MM.1S (cell line): ENCODE results near the gene PLCH2.

Experiments used
- DNase-seq: peaks from one replicate; pipeline ENCODE4 v3.0.0-alpha.2; 2015
- H2AFZ ChIP-seq: fragments of 300-600 bp; sonication (generic); 2 replicates; pipeline ENCODE4 v1.6.0; 2016; ENCODE audit warnings: antibody characterized with exemption, low read length
- H3F3A ChIP-seq: fragments of 300-600 bp; sonication (generic); 2 replicates; pipeline ENCODE4 v1.6.1; 2016; ENCODE audit warnings: mild to moderate bottlenecking, antibody characterized with exemption, low read length, moderate library complexity, mixed read lengths; ENCODE audit not compliant: insufficient read depth
- H3K27ac ChIP-seq: fragments of 300-600 bp; sonication (generic); 2 replicates; pipeline ENCODE4 v1.5.1; 2016; ENCODE audit warnings: mild to moderate bottlenecking, low read length
- H3K27me3 ChIP-seq: fragments of 300-600 bp; sonication (generic); replicated peaks from 2 replicates; pipeline ENCODE4 v1.6.0; 2016; ENCODE audit warnings: low read length; ENCODE audit not compliant: insufficient read depth
- H3K36me3 ChIP-seq: fragments of 300-600 bp; sonication (generic); replicated peaks from 2 replicates; pipeline ENCODE4 v1.6.1; 2016; ENCODE audit warnings: mild to moderate bottlenecking, low read length, mixed read lengths; ENCODE audit not compliant: insufficient read depth
- H3K4me1 ChIP-seq: fragments of 300-600 bp; sonication (generic); 2 replicates; pipeline ENCODE4 v1.6.1; 2016; ENCODE audit warnings: low read length, mixed read lengths
- H3K4me2 ChIP-seq: fragments of 300-600 bp; sonication (generic); 2 replicates; pipeline ENCODE4 v1.6.0; 2016; ENCODE audit warnings: low read depth, low read length
- H3K4me3 ChIP-seq: fragments of 300-600 bp; sonication (generic); 2 replicates; pipeline ENCODE4 v1.5.1; 2016; ENCODE audit warnings: low read length, mixed read lengths
- H3K79me2 ChIP-seq: fragments of 300-600 bp; sonication (generic); 2 replicates; pipeline ENCODE4 v1.6.1; 2016; ENCODE audit warnings: mixed run types, low read length, mixed read lengths
- H3K9ac ChIP-seq: fragments of 300-600 bp; sonication (generic); 2 replicates; pipeline ENCODE4 v1.6.1; 2016; ENCODE audit warnings: low read length, mixed read lengths
- H3K9me2 ChIP-seq: fragments of 300-600 bp; sonication (generic); replicated peaks from 2 replicates; pipeline ENCODE4 v1.6.1; 2016; ENCODE audit warnings: mild to moderate bottlenecking, low read length, mixed read lengths; ENCODE audit not compliant: insufficient read depth
- H3K9me3 ChIP-seq: fragments of 300-600 bp; sonication (generic); replicated peaks from 2 replicates; pipeline ENCODE4 v1.6.1; 2016; ENCODE audit warnings: mild to moderate bottlenecking, low read length, mixed read lengths; ENCODE audit not compliant: insufficient read depth
- H4K20me1 ChIP-seq: fragments of 300-600 bp; sonication (generic); 2 replicates; pipeline ENCODE4 v1.6.1; 2016; ENCODE audit warnings: mild to moderate bottlenecking, low read length, moderate library complexity, mixed read lengths; ENCODE audit not compliant: insufficient read depth
- EZH2 ChIP-seq: fragments of 300-600 bp; sonication (generic); optimal IDR thresholded peaks from 2 replicates; pipeline ENCODE3; 2017; ENCODE audit warnings: low read depth, mild to moderate bottlenecking, antibody characterized with exemption, low read length, mixed read lengths
- EZH2phosphoT487 ChIP-seq: fragments of 300-600 bp; sonication (generic); IDR thresholded peaks from 2 replicates; pipeline ENCODE4 v1.6.1; 2018; ENCODE audit warnings: antibody characterized with exemption, low read length
- TF ChIP-seq, protein P1 (sequence below): fragments of 300-600 bp; sonication (generic); IDR thresholded peaks from 2 replicates; pipeline ENCODE4 v1.5.1; 2016; ENCODE audit warnings: antibody characterized with exemption, low read length, mixed read lengths

Gene PLCH2

DNA sequence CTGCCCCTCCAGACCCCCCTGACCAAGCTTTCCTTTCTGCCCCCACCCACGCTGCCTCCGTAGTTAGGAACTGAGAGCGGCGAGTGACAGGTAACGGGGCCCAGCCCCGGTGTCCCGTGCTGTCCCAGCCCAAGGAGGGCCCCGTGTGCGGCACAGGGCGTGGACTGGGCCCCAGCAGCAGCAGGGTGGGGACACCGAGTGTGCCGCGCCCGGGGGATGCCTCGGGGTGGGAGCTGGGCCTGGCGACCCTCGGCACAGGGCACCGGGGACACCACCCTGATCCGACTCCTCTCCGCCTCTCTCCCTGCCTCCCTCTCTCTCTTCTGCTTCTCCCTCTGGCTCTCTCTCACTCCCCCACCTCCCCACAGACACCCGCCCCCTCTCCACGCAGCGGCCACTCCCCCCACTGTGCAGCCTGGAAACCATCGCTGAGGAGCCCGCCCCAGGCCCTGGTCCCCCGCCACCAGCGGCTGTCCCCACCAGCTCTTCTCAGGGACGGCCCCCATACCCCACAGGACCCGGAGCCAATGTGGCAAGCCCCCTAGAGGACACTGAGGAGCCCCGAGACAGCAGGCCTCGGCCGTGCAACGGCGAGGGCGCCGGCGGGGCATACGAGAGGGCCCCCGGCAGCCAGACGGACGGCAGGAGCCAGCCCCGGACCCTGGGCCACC is 27.6 kb downstream of the PLCH2 start:
- H3K36me3 ChIP-seq = no peaks in the 10 kb centered on the region
- H3K79me2 ChIP-seq = no peaks in the 10 kb centered on the region
- H3K4me3 ChIP-seq = no peak overlapping the region
- no peaks in the 10 kb centered on the region for H4K20me1 ChIP-seq
- no peaks in the 10 kb centered on the region for H3F3A ChIP-seq
- no peak overlapping the region for H2AFZ ChIP-seq
- no peaks in the 10 kb centered on the region for H3K9me2 ChIP-seq
- DNase-seq = no peak
- H3K9me3 ChIP-seq = no peaks in the 10 kb centered on the region
- H3K4me1 ChIP-seq = no peaks in the 10 kb centered on the region
- TF ChIP-seq, protein P1, sequence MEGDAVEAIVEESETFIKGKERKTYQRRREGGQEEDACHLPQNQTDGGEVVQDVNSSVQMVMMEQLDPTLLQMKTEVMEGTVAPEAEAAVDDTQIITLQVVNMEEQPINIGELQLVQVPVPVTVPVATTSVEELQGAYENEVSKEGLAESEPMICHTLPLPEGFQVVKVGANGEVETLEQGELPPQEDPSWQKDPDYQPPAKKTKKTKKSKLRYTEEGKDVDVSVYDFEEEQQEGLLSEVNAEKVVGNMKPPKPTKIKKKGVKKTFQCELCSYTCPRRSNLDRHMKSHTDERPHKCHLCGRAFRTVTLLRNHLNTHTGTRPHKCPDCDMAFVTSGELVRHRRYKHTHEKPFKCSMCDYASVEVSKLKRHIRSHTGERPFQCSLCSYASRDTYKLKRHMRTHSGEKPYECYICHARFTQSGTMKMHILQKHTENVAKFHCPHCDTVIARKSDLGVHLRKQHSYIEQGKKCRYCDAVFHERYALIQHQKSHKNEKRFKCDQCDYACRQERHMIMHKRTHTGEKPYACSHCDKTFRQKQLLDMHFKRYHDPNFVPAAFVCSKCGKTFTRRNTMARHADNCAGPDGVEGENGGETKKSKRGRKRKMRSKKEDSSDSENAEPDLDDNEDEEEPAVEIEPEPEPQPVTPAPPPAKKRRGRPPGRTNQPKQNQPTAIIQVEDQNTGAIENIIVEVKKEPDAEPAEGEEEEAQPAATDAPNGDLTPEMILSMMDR = no peak
- TF ChIP-seq EZH2 (no peak), EZH2phosphoT487 (no peak)
- H3K9ac ChIP-seq = no peak overlapping the region
- no peak overlapping the region for H3K27ac ChIP-seq
- peaks cover 21% of the 10 kb centered on the region for H3K27me3 ChIP-seq
- H3K4me2 ChIP-seq = no peak overlapping the region

DNA sequence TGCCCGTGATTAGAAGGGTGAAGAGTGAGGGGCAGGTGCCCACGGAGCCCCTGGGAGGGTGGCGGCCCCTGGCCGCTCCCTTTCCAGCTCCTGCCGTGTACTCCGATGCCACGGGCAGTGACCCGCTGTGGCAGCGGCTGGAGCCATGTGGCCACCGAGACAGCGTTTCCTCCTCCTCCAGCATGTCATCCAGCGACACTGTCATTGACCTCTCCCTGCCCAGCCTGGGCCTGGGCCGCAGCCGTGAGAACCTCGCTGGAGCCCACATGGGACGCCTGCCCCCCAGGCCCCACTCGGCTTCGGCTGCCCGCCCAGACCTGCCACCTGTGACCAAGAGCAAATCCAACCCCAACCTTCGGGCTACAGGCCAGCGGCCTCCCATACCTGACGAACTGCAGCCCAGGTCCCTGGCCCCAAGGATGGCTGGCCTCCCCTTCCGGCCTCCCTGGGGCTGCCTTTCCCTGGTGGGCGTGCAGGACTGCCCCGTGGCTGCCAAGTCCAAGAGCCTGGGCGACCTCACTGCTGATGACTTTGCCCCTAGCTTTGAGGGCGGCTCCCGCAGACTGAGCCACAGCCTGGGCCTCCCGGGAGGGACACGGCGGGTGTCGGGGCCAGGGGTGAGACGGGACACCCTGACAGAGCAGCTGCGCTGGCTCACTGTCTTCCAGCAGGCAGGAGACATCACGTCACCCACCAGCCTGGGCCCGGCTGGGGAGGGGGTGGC is 28.3 kb downstream of the PLCH2 start:
- Histone ChIP-seq H2AFZ (no peak overlapping the region), H3K27me3 (peaks cover 21% of the 10 kb centered on the region), H4K20me1 (no peaks in the 10 kb centered on the region), H3K36me3 (no peaks in the 10 kb centered on the region), H3K9me2 (no peaks in the 10 kb centered on the region), H3K4me3 (no peak overlapping the region), H3K4me2 (no peak overlapping the region), H3F3A (no peaks in the 10 kb centered on the region), H3K4me1 (no peaks in the 10 kb centered on the region), H3K9me3 (no peaks in the 10 kb centered on the region), H3K27ac (no peak overlapping the region), H3K79me2 (no peaks in the 10 kb centered on the region), H3K9ac (no peak overlapping the region)
- no peak for DNase-seq
- TF ChIP-seq EZH2phosphoT487 (no peak), EZH2 (no peak)
- TF ChIP-seq, protein P1 = no peak

DNA sequence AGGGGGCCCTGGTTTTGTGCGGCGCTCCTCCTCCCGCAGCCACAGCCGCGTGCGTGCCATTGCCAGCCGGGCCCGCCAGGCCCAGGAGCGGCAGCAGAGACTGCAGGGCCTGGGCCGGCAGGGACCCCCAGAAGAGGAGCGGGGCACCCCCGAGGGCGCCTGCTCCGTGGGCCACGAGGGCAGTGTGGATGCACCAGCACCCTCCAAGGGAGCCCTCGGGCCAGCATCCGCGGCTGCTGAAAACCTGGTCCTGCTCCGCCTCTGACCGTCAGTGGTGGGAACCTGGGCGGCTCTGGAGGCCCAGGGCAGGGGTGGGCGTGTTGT is 28.8 kb downstream of the PLCH2 start:
- Histone ChIP-seq H3K9me2 (no peaks in the 10 kb centered on the region), H4K20me1 (no peaks in the 10 kb centered on the region), H3K4me1 (no peaks in the 10 kb centered on the region), H3F3A (no peaks in the 10 kb centered on the region), H3K36me3 (no peaks in the 10 kb centered on the region), H3K79me2 (no peaks in the 10 kb centered on the region), H3K4me3 (no peak overlapping the region), H3K27me3 (peaks cover 21% of the 10 kb centered on the region), H3K4me2 (no peak overlapping the region), H3K9ac (no peak overlapping the region), H2AFZ (no peak overlapping the region), H3K27ac (no peak overlapping the region), H3K9me3 (no peaks in the 10 kb centered on the region)
- DNase-seq = no peak
- TF ChIP-seq EZH2 (no peak), EZH2phosphoT487 (no peak)
- TF ChIP-seq, protein P1 = no peak
